GM21528 (cell line): Measurements from ENCODE around the gene GMDS.

ENCODE experiments used
- ATAC-seq: cut with Tn5 transposase; IDR thresholded peaks from one replicate; pipeline ENCODE4 v1.9.1; 2021; ENCODE audit warnings: mild to moderate bottlenecking, moderate library complexity; ENCODE audit not compliant: unreplicated experiment, low FRiP score

The GMDS gene

DNA sequence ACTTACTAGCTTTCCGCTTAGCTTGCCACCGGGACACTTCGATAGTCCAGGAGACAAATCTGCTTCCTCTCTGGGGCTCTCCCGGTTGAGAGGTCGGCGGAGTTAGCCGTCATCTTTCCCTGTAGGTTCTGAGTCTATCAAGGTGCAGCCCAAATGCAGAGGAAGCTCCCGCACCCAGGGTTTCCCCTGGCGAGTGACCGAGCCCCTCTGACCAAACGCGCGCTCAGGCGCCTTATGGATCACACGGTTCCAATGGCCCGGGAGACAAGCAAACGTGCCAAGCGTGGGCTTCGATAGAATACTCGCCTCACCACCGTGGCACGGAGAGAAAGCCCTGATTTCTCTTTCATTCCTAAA lies 651.5 kb downstream of the GMDS start:
- no peak for ATAC-seq

DNA sequence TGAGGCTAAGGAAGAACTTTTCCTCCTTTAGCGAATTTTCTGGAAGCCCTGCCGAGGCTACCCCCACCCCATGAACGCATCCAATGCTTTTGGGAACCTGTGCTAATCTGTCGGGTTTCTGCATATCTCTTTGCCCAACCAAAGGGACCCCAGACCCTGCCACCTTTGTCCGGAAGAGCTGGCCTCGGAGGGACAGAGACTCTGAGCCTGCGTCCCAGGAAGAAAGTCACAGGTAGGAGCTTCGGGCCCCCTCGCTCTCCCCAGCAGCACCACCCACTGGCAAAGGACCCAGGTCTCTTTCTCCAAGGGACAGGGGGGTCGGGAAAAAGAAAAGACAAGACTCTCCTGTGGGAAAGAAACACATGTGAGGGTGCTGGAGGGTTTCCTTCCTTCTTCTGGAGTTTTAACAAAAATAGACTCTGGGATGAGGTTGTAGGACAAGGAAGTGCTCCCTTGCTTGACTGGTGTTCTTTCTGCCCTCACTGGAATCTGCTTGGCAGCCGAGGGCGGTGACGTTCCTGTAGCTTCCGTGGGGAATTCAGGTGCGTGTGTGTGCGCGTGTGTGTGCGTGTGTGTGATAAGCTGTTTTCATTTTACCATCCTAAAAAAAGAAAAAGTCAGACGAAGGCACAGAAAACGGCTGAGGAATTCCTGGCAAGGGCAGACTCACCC lies 652.0 kb downstream of the GMDS start:
- ATAC-seq: no peak

GRCh38 chr6:1592852-1593251 lies 652.6 kb downstream of the GMDS start:
- no peak for ATAC-seq

DNA sequence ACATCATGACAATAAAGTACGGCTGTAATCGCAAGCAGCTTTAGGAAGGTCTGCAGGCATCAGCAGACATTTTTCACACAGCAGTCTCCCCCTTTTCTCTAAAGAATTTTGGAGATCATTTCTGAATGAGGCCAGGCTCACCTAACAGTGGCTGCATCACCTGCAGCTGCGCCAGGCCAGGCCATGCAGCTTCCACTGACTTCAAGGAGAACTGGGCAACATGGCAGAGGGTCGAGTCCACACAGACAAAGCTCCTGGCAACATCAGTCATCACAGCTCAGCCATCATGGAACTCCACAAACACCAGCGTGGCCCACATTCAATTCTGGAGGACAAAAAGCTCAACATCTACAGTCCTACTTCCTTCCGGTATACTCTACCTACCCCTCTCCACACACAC lies 653.5 kb downstream of the GMDS start:
- no peak for ATAC-seq

DNA sequence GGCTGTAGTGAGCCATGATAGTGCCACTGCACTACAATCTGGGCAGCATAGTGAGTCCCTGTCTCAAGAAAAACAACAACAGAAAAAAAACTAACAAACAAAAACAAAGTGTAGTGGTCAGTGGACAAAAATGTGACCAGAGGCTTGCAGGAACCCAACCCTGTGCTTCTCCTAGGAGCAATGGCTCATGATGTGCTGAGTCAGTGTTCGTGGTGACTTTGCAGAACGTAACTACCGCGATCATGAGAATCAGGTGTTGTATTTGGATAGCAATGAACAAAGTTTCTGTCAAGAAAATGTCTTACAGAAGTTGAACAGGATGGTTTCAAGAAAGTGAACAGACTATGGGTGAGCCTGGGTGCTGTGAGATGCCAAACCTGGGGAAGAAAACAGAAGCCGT lies 654.2 kb downstream of the GMDS start:
- ATAC-seq: no peak

- ATAC-seq: no peak
Measured at GRCh38 chr6:1590580-1590979, 654.8 kb downstream of the GMDS start.

GRCh38 chr6:1589208-1589607 lies 656.2 kb downstream of the GMDS start:
- ATAC-seq: no peak

DNA sequence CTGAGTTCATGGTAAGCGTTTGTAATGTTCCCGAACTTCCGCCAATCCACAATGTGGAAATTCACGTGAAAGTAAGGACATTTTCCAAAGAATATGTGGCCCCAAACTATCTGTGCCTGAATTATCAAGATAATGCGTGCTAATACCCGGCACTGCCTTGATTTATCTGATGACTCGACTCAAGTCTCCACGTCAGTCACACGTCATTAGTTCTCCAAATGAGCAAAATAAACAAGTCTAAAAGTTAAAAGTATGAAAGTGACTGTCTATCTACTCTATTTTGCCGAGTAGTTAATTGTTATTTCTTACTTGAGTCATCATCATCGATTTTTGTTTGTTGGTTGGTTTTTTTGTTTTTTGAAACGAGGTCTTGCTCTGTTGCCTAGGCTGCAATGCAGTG lies 657.4 kb downstream of the GMDS start:
- ATAC-seq: no peak

GRCh38 chr6:1587546-1587945 lies 657.9 kb downstream of the GMDS start:
- ATAC-seq: no peak

- no peak for ATAC-seq
Measured at GRCh38 chr6:1586861-1587450, 658.4 kb downstream of the GMDS start.

- no peak for ATAC-seq
Measured at GRCh38 chr6:1586256-1586655, 659.1 kb downstream of the GMDS start.

GRCh38 chr6:1585669-1586049 lies 659.7 kb downstream of the GMDS start:
- no peak for ATAC-seq

GRCh38 chr6:1584996-1585668 lies 660.3 kb downstream of the GMDS start:
- ATAC-seq: no peak

GRCh38 chr6:1584146-1584545 lies 661.3 kb downstream of the GMDS start:
- no peak for ATAC-seq

DNA sequence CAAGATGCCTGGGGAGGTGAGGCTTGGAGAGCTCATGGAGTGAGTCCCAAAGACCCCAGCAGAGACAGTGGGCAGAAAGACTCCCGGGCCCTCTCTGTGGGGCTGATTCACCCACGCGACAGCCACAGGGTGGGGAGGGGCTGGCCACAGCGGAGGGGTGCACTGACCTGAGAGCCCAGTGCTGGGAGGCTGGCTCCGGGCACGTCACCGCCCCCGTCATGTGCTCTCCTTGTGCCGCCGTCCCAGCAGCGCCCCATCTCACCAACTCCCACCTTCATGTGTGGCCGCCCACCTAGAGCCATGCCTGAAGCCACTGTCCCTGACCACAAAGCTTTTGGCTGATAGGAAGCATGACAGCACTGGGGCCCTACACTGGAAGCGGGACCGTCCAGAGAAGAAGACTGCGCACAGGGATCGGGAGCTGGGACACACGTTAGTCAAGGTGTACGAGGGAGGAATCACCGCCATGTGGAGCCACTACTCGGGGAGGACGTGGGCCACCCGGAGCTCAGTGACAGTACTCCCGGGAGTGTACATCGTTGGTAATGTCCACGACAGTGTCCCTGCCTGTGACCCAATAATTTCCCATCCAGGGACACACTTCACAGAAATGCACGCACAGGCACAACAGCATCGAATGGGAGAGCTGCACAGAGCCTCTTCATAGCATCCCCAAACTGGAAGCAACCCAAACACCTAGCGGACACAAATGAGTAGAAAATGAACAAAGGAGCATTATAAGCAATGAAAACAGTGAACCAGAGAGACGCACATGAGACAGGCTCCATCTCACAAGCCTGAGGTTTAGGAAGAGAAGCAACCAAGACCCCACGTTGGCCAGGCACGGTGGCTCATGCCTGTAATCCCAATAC lies 664.0 kb downstream of the GMDS start:
- no peak for ATAC-seq

GRCh38 chr6:1580585-1580984 lies 664.8 kb downstream of the GMDS start:
- no peak for ATAC-seq

DNA sequence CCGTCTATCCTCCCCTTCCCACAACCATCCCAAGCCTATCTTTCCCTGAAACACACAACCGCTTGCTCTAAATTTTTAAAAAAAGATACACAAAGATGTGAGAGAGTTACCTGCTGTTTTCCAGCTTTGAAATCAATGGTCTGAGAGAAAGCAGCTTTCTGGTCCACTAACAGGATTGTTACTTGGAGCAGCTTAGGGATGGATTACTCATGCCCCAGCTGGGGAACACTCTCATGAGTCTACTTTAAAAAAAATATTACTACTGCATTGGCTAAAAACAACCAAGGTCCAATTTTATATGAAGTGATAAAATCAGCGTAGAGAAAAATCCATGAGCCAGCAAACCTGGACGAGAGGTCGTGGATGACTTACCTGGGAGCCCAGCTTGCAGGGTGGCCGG lies 665.3 kb downstream of the GMDS start:
- ATAC-seq: no peak

GRCh38 chr6:1579096-1579495 lies 666.3 kb downstream of the GMDS start:
- no peak for ATAC-seq

- no peak for ATAC-seq
Measured at GRCh38 chr6:1577896-1578745, 667.3 kb downstream of the GMDS start.

DNA sequence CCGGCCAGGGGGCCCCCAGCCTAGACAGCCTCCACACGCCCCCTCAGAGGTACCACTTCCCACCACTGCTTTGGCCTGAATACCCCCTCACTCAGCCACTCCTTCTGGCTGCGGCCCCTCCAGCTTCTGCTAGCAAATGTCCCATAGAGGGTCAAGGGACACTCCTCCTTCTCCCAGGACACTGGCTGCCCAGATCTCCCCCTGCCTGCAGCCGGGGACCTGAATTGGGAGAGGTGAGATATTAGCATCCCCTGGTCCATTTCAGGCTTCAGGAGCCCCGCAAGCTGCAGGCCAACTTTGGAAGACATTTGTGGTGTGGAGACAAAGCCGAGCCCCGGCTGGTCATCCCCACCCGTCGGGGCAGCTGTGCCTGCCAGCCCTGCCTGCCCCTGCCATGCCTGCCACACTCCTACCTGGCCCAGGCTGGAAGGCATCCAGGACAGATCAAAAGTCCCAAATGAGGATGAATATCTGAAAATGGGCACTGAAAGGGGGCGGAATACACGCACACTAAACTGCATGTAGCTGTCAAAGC lies 668.2 kb downstream of the GMDS start:
- no peak for ATAC-seq
